BE2C (cell line): ENCODE measurements around the gene VAV2.

Experiments
- DNase-seq: peaks from one replicate; pipeline ENCODE4 v3.0.0-alpha.2; 2020
- H3K27me3 ChIP-seq: fragments of 250-450 bp; sonication (Bioruptor Pico); 2 replicates; pipeline ENCODE4 v1.5.1; 2020; ENCODE audit warnings: mild to moderate bottlenecking
- H3K36me3 ChIP-seq: fragments of 250-450 bp; sonication (Bioruptor Pico); 2 replicates; pipeline ENCODE4 v1.5.1; 2020; ENCODE audit warnings: mild to moderate bottlenecking
- H3K4me1 ChIP-seq: fragments of 250-450 bp; sonication (Bioruptor Pico); 2 replicates; pipeline ENCODE4 v1.5.1; 2020
- H3K4me3 ChIP-seq: 2 replicates; pipeline ENCODE4 v1.5.1; 2011; ENCODE audit warnings: low read depth, low read length
- H3K9me3 ChIP-seq: fragments of 250-450 bp; sonication (Bioruptor Pico); 2 replicates; pipeline ENCODE4 v1.5.1; 2020
- TF ChIP-seq, protein P1 (sequence below): IDR thresholded peaks from 2 replicates; pipeline ENCODE4 v1.5.1; 2012; ENCODE audit warnings: mild to moderate bottlenecking, low read depth, low read length

Gene VAV2

DNA sequence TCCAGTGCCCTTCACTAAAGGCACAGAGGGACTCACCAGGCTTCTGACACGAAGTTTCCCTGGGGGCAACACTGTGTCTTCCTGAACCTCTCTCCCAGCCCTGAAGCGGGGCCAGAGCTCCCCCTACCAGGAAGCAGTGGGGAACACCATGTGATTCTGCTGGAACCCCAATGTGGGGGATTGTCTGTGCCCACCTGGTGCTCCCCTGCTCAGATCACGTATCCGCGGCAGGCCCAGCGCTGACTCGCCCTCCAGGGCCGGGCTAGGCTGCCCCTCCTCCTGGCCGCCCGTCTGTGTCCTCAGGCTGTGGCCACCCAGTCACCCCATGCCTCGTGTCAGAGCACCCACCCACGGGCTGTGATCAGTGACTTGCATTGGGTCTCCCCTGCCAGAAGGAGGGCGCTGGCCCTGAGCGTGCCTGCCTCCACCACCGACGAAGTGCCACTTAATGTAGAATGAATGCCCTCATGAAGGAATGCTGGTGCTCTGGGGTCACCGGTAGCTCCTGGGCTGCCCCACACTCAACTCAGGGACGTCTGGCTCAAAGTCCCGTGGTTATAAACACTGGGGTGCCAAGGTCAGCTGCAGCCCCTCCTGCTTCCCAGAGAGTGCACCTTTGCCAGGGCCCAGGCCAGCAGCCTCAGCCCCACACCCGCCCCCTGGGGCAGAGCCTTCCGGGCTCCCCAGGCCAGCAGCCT lies 276.1 kb downstream of the VAV2 start:
- TF ChIP-seq, protein P1, sequence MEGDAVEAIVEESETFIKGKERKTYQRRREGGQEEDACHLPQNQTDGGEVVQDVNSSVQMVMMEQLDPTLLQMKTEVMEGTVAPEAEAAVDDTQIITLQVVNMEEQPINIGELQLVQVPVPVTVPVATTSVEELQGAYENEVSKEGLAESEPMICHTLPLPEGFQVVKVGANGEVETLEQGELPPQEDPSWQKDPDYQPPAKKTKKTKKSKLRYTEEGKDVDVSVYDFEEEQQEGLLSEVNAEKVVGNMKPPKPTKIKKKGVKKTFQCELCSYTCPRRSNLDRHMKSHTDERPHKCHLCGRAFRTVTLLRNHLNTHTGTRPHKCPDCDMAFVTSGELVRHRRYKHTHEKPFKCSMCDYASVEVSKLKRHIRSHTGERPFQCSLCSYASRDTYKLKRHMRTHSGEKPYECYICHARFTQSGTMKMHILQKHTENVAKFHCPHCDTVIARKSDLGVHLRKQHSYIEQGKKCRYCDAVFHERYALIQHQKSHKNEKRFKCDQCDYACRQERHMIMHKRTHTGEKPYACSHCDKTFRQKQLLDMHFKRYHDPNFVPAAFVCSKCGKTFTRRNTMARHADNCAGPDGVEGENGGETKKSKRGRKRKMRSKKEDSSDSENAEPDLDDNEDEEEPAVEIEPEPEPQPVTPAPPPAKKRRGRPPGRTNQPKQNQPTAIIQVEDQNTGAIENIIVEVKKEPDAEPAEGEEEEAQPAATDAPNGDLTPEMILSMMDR = peak; percentile 73
- H3K36me3 ChIP-seq = no peaks in the 10 kb centered on the region
- H3K27me3 ChIP-seq = no peaks in the 10 kb centered on the region
- H3K4me3 ChIP-seq = no peak overlapping the region
- H3K9me3 ChIP-seq = no peaks in the 10 kb centered on the region
- peak; percentile 78 for DNase-seq
- H3K4me1 ChIP-seq = peaks cover 44% of the 10 kb centered on the region

DNA sequence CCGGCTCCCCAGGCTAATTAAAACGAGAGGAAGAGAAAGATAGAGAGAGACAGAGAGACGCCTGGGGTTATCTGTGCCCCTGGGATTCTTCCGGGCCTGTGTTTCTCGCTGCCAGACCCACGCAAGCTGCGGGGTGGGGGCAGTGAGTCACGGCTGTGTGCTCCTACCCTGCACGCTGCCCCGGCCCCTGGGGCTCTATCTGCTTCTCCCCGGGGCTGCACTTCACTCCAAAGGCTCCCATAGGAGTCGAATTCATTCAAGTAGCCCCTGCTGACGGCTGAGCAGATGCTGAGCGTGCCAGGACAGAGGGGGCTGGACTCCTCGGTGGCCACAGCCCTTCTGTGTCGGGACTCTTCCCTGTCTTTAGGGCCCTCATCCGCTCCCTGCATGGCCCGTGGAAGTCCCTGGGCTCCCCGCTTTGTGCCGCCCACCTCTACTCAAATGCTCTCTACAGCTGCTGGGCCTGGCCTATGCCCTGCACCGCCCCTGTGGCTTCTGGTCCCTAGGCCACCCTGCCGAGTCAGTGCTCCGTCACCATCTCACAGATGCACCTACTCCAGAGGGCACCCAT lies 276.7 kb downstream of the VAV2 start:
- TF ChIP-seq, protein P1 = no peak
- Histone ChIP-seq H3K4me1 (peaks cover 46% of the 10 kb centered on the region), H3K36me3 (no peaks in the 10 kb centered on the region), H3K4me3 (no peak overlapping the region), H3K27me3 (no peaks in the 10 kb centered on the region), H3K9me3 (no peaks in the 10 kb centered on the region)
- peak; percentile 92 for DNase-seq

DNA sequence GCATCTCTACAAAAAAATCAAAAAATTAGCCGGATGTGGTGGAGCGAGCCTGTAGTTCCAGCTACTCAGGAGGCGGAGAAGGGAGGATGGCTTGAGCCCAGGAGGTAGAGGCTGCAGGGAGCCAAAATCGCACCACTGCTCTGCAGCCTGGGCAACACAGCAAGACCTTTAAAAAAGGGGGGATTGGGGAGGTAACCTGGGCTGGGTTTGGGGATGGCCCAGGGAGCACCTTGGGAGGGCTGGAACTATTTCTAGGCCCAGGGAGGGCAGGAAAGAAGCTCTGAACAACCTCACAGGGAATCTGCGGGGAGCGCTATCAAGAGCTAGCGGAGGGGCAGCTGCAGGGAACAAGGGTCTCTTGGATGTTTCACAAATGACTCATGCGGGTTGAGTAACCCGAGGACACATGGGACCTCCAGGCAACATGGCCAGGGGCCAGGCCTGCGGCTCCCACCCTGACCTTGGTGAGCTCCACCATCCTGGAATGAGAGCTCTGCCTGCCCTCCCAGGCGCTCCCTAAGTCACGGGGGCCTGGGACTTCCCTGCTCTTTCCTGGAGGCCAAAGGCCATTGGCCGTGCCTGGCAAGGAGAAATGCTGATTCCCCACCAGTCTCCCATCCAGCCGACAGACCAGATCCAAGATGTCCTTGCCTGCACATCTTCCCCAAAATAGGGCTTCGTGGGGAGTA lies 277.4 kb downstream of the VAV2 start:
- DNase-seq = peak; percentile 90
- H3K4me3 ChIP-seq = no peak overlapping the region

DNA sequence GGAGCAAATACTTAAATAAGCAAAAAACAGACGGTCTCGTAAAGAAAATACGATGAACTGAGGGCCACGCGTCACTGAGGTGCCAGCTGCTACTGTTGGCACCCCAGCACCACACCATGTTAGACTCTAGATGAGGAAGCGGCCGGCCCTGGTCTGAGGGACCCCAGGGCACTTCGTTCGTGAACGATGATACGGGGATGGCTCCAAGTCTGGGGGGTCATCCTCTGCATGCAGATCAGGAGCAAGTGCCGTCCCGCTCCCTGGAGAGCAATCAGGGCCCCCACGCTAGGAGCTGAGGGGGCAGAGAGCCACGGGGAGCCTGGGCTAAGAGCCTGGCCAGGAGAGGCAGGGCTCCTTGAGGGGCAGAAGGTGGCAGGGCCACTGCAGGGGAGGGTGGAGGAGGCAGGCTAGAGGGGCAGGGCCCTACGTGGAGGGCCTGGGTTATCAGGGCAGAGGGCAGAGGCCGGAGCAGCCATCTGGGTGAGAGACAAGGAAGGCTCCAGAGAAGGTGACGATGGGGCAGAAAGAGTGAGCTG lies 278.1 kb downstream of the VAV2 start:
- Histone ChIP-seq H3K4me3 (no peak overlapping the region), H3K27me3 (no peaks in the 10 kb centered on the region), H3K4me1 (peaks cover 53% of the 10 kb centered on the region), H3K9me3 (no peaks in the 10 kb centered on the region), H3K36me3 (no peaks in the 10 kb centered on the region)
- TF ChIP-seq, protein P1 = no peak
- DNase-seq = peak; percentile 15

More for the DNA sequence above, 277.4 kb downstream of the VAV2 start:
- peaks cover 47% of the 10 kb centered on the region for H3K4me1 ChIP-seq
- H3K27me3 ChIP-seq = no peaks in the 10 kb centered on the region
- no peaks in the 10 kb centered on the region for H3K9me3 ChIP-seq
- TF ChIP-seq, protein P1 = no peak
- H3K36me3 ChIP-seq = no peaks in the 10 kb centered on the region

DNA sequence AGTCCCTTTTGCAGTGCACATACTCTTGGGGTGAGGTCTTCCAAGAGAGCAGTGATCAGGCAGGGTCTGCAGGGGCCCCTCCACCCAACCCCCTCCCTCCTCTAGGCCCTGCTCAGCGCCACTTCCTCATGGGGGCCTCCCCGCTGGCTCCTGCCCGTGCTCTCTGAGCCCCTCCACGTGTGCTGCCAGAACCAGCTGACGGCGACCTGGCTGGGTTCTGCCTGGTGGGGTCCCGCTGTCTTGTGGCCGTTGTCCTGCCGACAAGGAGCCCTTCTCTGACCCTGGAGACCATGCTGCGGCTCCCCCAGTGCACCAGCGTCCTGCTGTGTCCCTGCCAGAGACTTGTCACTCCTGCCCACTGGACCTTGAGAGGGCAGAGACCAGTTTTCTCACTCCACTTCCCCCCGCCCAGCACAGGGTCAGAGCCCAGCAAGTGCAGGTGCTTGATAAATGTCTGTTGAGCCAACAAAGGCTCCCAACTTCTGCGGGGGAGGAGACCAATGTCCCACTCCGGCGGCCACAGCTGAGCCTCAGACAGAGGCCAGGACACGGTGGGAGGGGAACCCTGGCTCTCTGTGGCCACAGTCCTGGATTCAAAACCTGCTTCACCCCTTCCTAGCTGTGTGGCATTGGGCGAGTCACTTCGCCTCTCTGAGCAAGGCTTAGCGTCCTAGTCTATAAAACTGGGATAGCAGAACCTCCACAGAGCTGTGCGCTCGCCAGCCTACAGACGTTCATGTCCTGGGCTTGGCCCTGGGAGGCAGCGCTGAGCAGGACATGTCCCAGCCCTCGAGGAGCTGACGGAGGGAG lies 278.8 kb downstream of the VAV2 start:
- DNase-seq = peak; percentile 15
- H3K9me3 ChIP-seq = no peaks in the 10 kb centered on the region
- no peak overlapping the region for H3K4me3 ChIP-seq
- no peaks in the 10 kb centered on the region for H3K36me3 ChIP-seq
- TF ChIP-seq, protein P1 = no peak
- peaks cover 59% of the 10 kb centered on the region for H3K4me1 ChIP-seq
- no peaks in the 10 kb centered on the region for H3K27me3 ChIP-seq
